ENCODE data around the gene MRPL39. TPM values are rescaled to one million over a fixed set of nuclear protein-coding genes. Genes with fewer than 3 reads are reported as not detected.
A peak's percentile ranks its signal among the peaks of the same experiment; 100 is the strongest.

Gene MRPL39
- 15.5 and 21.2 TPM in 2 replicates for total RNA-seq (2021)
- Bru-seq, nascent RNA = percentile 76 among the genes with signal in this experiment
- percentile 73 among the genes with signal in this experiment for BruChase-seq, experiment 1, labeled RNA remaining after a 2-hour chase
- percentile 71 among the genes with signal in this experiment for BruChase-seq, experiment 2, labeled RNA remaining after a 6-hour chase
- long read RNA-seq, transcript MRPL39-202 (10 exons, 1,110 nt) = major isoform, 58 of 67 reads
- long read RNA-seq, partial matches to known transcripts = 5 of 67 reads
- long read RNA-seq, other reads (novel, unspliced or antisense) = 4 of 67 reads

GRCh38 chr21:25607151-25608043 is at the start of gene MRPL39:
Gene MRPL39, minus strand, starts transcription at chr21:25607481. Its CDS starts 6 bp downstream, at chr21:25607475.
- no peaks in the 10 kb centered on the region for H3K27me3 ChIP-seq (ENCODE audit: insufficient read depth, low read depth)
- CTCF ChIA-PET = interaction anchor here (0.5 kb wide), 1 partner anchor 1075 kb away, joined by 3 read pairs; no protein-coding TSS in a partner anchor
- peak within 1 kb of the TSS; percentile 96 for H2AFZ ChIP-seq
- intact Hi-C loops (cut with micrococcal nuclease; ENCODE audit: unreplicated experiment) = loop anchor here (1.0 to 10.0 kb wide), 7 partner anchors 101 to 1239 kb away; partner anchors contain the start of genes APP, ATP5PF and GABPA
- H3K9me2 ChIP-seq (ENCODE audit: insufficient read depth) = no peaks in the 10 kb centered on the region
- POLR2A ChIA-PET (ENCODE audit: unreplicated experiment) = no interaction called here
- no peaks in the 10 kb centered on the region for H4K20me1 ChIP-seq (ENCODE audit: insufficient read depth)
- H3K79me2 ChIP-seq (ENCODE audit: low read depth) = peaks cover 10% of the 10 kb centered on the region
- peak within 1 kb of the TSS; percentile 83 for H3K4me3 ChIP-seq
- H3K4me2 ChIP-seq = peak within 1 kb of the TSS; percentile 87
- H3K4me1 ChIP-seq (replicated peaks; ENCODE audit: insufficient read depth) = no peaks in the 10 kb centered on the region
- TF ChIP-seq EZH2 (IDR thresholded peaks at IDR 0.05; ENCODE audit: low read depth) = no peak
- peak; percentile 50; the same call in 1 of the 2 replicates for TF ChIP-seq CTCF (conservative IDR thresholded peaks at IDR 0.05)
- H3F3A ChIP-seq (ENCODE audit: insufficient read depth, low read depth) = no peaks in the 10 kb centered on the region
- 0 out of 2 replicates have a peak within 1 kb of the TSS, but pooled peaks have one; percentile 44 for H3K27ac ChIP-seq
- peak; percentile 75 to 76 for DNase-seq
- no TSS peak for BruUV-seq (replicated peaks)
- no peaks in the 10 kb centered on the region for H3K36me3 ChIP-seq (ENCODE audit: low read depth)
- H3K9me3 ChIP-seq (ENCODE audit: insufficient read depth, low read depth) = no peaks in the 10 kb centered on the region

GRCh38 chr21:25656412-25656811 is 49.1 kb upstream of the MRPL39 start:
- H3K9me2 ChIP-seq (ENCODE audit: insufficient read depth) = no peaks in the 10 kb centered on the region
- no peaks in the 10 kb centered on the region for H3K9me3 ChIP-seq (ENCODE audit: insufficient read depth, low read depth)
- H2AFZ ChIP-seq = no peak overlapping the region
- DNase-seq = no peak
- no peak overlapping the region for H3K4me3 ChIP-seq
- no peak overlapping the region for H3K4me2 ChIP-seq
- no peaks in the 10 kb centered on the region for H4K20me1 ChIP-seq (ENCODE audit: insufficient read depth)
- ChIA-PET CTCF (no interaction called here), POLR2A (ENCODE audit: unreplicated experiment) (no interaction called here)
- TF ChIP-seq CTCF (conservative IDR thresholded peaks at IDR 0.05) = no peak
- no peak for TF ChIP-seq EZH2 (IDR thresholded peaks at IDR 0.05; ENCODE audit: low read depth)
- no peaks in the 10 kb centered on the region for H3K79me2 ChIP-seq (ENCODE audit: low read depth)
- no peaks in the 10 kb centered on the region for H3K4me1 ChIP-seq (replicated peaks; ENCODE audit: insufficient read depth)
- no peaks in the 10 kb centered on the region for H3K27me3 ChIP-seq (ENCODE audit: insufficient read depth, low read depth)
- no peak overlapping the region for H3K27ac ChIP-seq
- no peaks in the 10 kb centered on the region for H3K36me3 ChIP-seq (ENCODE audit: low read depth)
- BruUV-seq (replicated peaks) = no TSS peak
- intact Hi-C loops (cut with micrococcal nuclease; ENCODE audit: unreplicated experiment) = no loop called here
- no peaks in the 10 kb centered on the region for H3F3A ChIP-seq (ENCODE audit: insufficient read depth, low read depth)

- POLR2A ChIA-PET (ENCODE audit: unreplicated experiment) = no interaction called here
Observed at GRCh38 chr21:25649146-25649545, 41.9 kb upstream of the MRPL39 start.

More at GRCh38 chr21:25649146-25649545, 41.9 kb upstream of the MRPL39 start:
- Histone ChIP-seq H3K36me3 (ENCODE audit: low read depth) (no peaks in the 10 kb centered on the region), H2AFZ (no peak overlapping the region), H3K27me3 (ENCODE audit: insufficient read depth, low read depth) (no peaks in the 10 kb centered on the region), H4K20me1 (ENCODE audit: insufficient read depth) (no peaks in the 10 kb centered on the region), H3K4me2 (no peak overlapping the region), H3K9me3 (ENCODE audit: insufficient read depth, low read depth) (no peaks in the 10 kb centered on the region), H3K4me3 (no peak overlapping the region), H3F3A (ENCODE audit: insufficient read depth, low read depth) (no peaks in the 10 kb centered on the region), H3K79me2 (ENCODE audit: low read depth) (no peaks in the 10 kb centered on the region), H3K9me2 (ENCODE audit: insufficient read depth) (no peaks in the 10 kb centered on the region), H3K27ac (no peak overlapping the region), H3K4me1 (replicated peaks; ENCODE audit: insufficient read depth) (no peaks in the 10 kb centered on the region)
- intact Hi-C loops (cut with micrococcal nuclease; ENCODE audit: unreplicated experiment) = no loop called here
- TF ChIP-seq EZH2 (IDR thresholded peaks at IDR 0.05; ENCODE audit: low read depth) (no peak), CTCF (conservative IDR thresholded peaks at IDR 0.05) (no peak)
- no TSS peak for BruUV-seq (replicated peaks)
- no peak for DNase-seq
- CTCF ChIA-PET = no interaction called here

All from PC-9 (cell line).